IMR-90 (cell line): ENCODE measurements around the gene CLDN4. TPM values are rescaled to one million over a fixed set of nuclear protein-coding genes. Genes with fewer than 3 reads are reported as not detected.

Source experiments
- ATAC-seq: fragments of 200-7000 bp; cut with Tn5 transposase; 2 replicates; pipeline ENCODE4 v1.9.1; 2020; ENCODE audit warnings: low read depth, mild to moderate bottlenecking, moderate library complexity
- BruUV-seq: library from RNA; stranded (reverse); fragments of 400-500 nt; replicated peaks from 2 replicates; lab custom pipeline; 2021; lab: Mats Ljungman, UMichigan
- CTCF ChIA-PET: fragments of 300-600 bp; formaldehyde crosslinking; extraction: SDS; loops from one replicate; lab custom pipeline; 2021; ENCODE audit warnings: antibody characterized with exemption; lab: Yijun Ruan, JAX
- POLR2A ChIA-PET: fragments of 300-600 bp; sonication (Branson Sonifier 250); formaldehyde crosslinking; loops from one replicate; lab custom pipeline; 2022; ENCODE audit warnings: antibody characterized with exemption; ENCODE audit not compliant: unreplicated experiment; lab: Charles Lee
- DNase-seq: peaks from one replicate; pipeline ENCODE4 v3.0.0; 2013
- H2AFZ ChIP-seq: replicated peaks from 2 replicates; pipeline ENCODE3; 2013; ENCODE audit warnings: low read length, mild to moderate bottlenecking; ENCODE audit not compliant: poor library complexity
- H2AK5ac ChIP-seq: 2 replicates; pipeline ENCODE4 v1.6.1; 2013; ENCODE audit warnings: low read depth, low read length, inconsistent platforms
- H2AK9ac ChIP-seq: replicated peaks from 2 replicates; pipeline ENCODE3; 2013; ENCODE audit warnings: mild to moderate bottlenecking, low read depth, low read length, moderate library complexity; ENCODE audit not compliant: poor library complexity
- H2BK120ac ChIP-seq: 2 replicates; pipeline ENCODE4 v1.6.1; 2013; ENCODE audit warnings: low read depth, low read length, inconsistent platforms
- H2BK15ac ChIP-seq: 3 replicates; pipeline ENCODE4 v1.6.1; 2013; ENCODE audit warnings: low read depth, low read length, inconsistent platforms
- H2BK20ac ChIP-seq: 2 replicates; pipeline ENCODE4 v1.6.1; 2013; ENCODE audit warnings: low read depth, mild to moderate bottlenecking, inconsistent platforms, low read length, moderate library complexity
- H2BK5ac ChIP-seq: 2 replicates; pipeline ENCODE4 v1.6.1; 2013; ENCODE audit warnings: mild to moderate bottlenecking, low read depth, low read length, inconsistent platforms; ENCODE audit not compliant: poor library complexity, severe bottlenecking
- H3K14ac ChIP-seq: replicated peaks from 2 replicates; pipeline ENCODE4 v1.6.1; 2013; ENCODE audit warnings: low read depth, low read length, inconsistent platforms
- H3K18ac ChIP-seq: 2 replicates; pipeline ENCODE4 v1.6.1; 2013; ENCODE audit warnings: low read depth, low read length, control low read depth
- H3K23ac ChIP-seq: 2 replicates; pipeline ENCODE4 v1.6.1; 2013; ENCODE audit warnings: low read depth, low read length, inconsistent platforms
- H3K27ac ChIP-seq: 2 replicates; pipeline ENCODE4 v1.5.1; 2013; ENCODE audit warnings: mild to moderate bottlenecking, control low read depth, low read length; ENCODE audit not compliant: insufficient read depth
- H3K27me3 ChIP-seq: 2 replicates; pipeline ENCODE4 v1.6.1; 2013; ENCODE audit warnings: low read length; ENCODE audit not compliant: control insufficient read depth, insufficient read depth
- H3K36me3 ChIP-seq: 2 replicates; pipeline ENCODE4 v1.6.1; 2013; ENCODE audit warnings: low read length, mixed read lengths; ENCODE audit not compliant: control insufficient read depth, insufficient read depth
- H3K4ac ChIP-seq: 2 replicates; pipeline ENCODE4 v1.6.1; 2013; ENCODE audit warnings: low read depth, low read length, inconsistent platforms
- H3K4me1 ChIP-seq: 2 replicates; pipeline ENCODE4 v1.6.1; 2013; ENCODE audit warnings: low read length, mixed read lengths; ENCODE audit not compliant: control insufficient read depth, insufficient read depth
- H3K4me2 ChIP-seq: 2 replicates; pipeline ENCODE4 v1.6.1; 2013; ENCODE audit warnings: low read depth, mild to moderate bottlenecking, control low read depth, low read length, moderate library complexity
- H3K4me3 ChIP-seq: 2 replicates; pipeline ENCODE4 v1.5.1; 2013; ENCODE audit warnings: low read depth, mild to moderate bottlenecking, control low read depth, low read length, moderate library complexity; ENCODE audit not compliant: insufficient read depth
- H3K56ac ChIP-seq: 2 replicates; pipeline ENCODE4 v1.6.1; 2013; ENCODE audit warnings: low read length, inconsistent platforms; ENCODE audit not compliant: insufficient read depth; ENCODE audit errors: extremely low read depth
- H3K79me1 ChIP-seq, 2 experiments: 2 replicates each; pipeline ENCODE4 v1.6.1; 2013; ENCODE audit warnings: low read length in 2 of 2, inconsistent platforms in 1 of 2, low read depth in 1 of 2
- H3K9ac ChIP-seq: 2 replicates; pipeline ENCODE4 v1.6.1; 2013; ENCODE audit warnings: low read depth, low read length, control low read depth
- H3K9me1 ChIP-seq: 2 replicates; pipeline ENCODE4 v1.6.1; 2013; ENCODE audit warnings: low read length, inconsistent platforms; ENCODE audit not compliant: insufficient read depth
- H3K9me3 ChIP-seq: 2 replicates; pipeline ENCODE4 v1.6.1; 2013; ENCODE audit warnings: low read length; ENCODE audit not compliant: control insufficient read depth, insufficient read depth
- H4K20me1 ChIP-seq: 2 replicates; pipeline ENCODE4 v1.6.1; 2013; ENCODE audit warnings: low read length, inconsistent platforms; ENCODE audit not compliant: insufficient read depth
- H4K5ac ChIP-seq: 2 replicates; pipeline ENCODE4 v1.6.1; 2013; ENCODE audit warnings: mild to moderate bottlenecking, low read depth, low read length, control low read depth
- H4K8ac ChIP-seq, 2 experiments: 2 replicates each; pipeline ENCODE4 v1.6.1; 2013; ENCODE audit warnings: low read depth in 2 of 2, low read length in 2 of 2, control low read depth in 1 of 2, inconsistent platforms in 1 of 2
- H4K91ac ChIP-seq: 2 replicates; pipeline ENCODE4 v1.6.1; 2013; ENCODE audit warnings: low read depth, low read length, inconsistent platforms; ENCODE audit not compliant: insufficient read depth
- CEBPB ChIP-seq: IDR thresholded peaks from 2 replicates; pipeline ENCODE4 v1.6.1; 2012; ENCODE audit warnings: low read depth, low read length, improper control_type of control experiment
- CHD1 ChIP-seq: IDR thresholded peaks from 2 replicates; pipeline ENCODE4 v1.6.1; 2012; ENCODE audit warnings: low read depth, low read length, improper control_type of control experiment
- FOS ChIP-seq: fragments of 150-350 bp; IDR thresholded peaks from 2 replicates; pipeline ENCODE4 v1.6.1; 2016; ENCODE audit warnings: low read depth, low read length
- MAZ ChIP-seq: IDR thresholded peaks from 2 replicates; pipeline ENCODE4 v1.6.1; 2012; ENCODE audit warnings: low read depth, mild to moderate bottlenecking, low read length, improper control_type of control experiment, moderate library complexity, borderline replicate concordance
- MXI1 ChIP-seq: IDR thresholded peaks from 2 replicates; pipeline ENCODE4 v1.6.1; 2012; ENCODE audit warnings: low read depth, mild to moderate bottlenecking, low read length, moderate library complexity, borderline replicate concordance
- NFE2L2 ChIP-seq: fragments of 150-350 bp; IDR thresholded peaks from 2 replicates; pipeline ENCODE4 v1.6.1; 2016; ENCODE audit warnings: low read depth, mild to moderate bottlenecking, low read length
- RAD21 ChIP-seq: IDR thresholded peaks from 2 replicates; pipeline ENCODE4 v1.6.1; 2012; ENCODE audit warnings: low read length, improper control_type of control experiment
- RCOR1 ChIP-seq: IDR thresholded peaks from 2 replicates; pipeline ENCODE4 v1.6.1; 2012; ENCODE audit warnings: mild to moderate bottlenecking, low read length, improper control_type of control experiment; ENCODE audit not compliant: insufficient replicate concordance
- RFX5 ChIP-seq: IDR thresholded peaks from 2 replicates; pipeline ENCODE4 v1.8.0; 2012; ENCODE audit warnings: low read depth, mild to moderate bottlenecking, low read length, moderate library complexity
- SMC3 ChIP-seq: fragments of 150-350 bp; IDR thresholded peaks from 2 replicates; pipeline ENCODE4 v1.6.1; 2016; ENCODE audit warnings: low read depth, mild to moderate bottlenecking, antibody characterized with exemption, low read length, moderate library complexity
- WGBS, 2 experiments: methylation state at CpG; one replicate each; pipeline versions ENCODE4 v1.1.5 to v1.1.7; 2013; ENCODE audit warnings: missing lambda C conversion rate in 2 of 2; ENCODE audit not compliant: insufficient read length in 1 of 2; ENCODE audit errors: extremely low coverage in 2 of 2; 5-methylcytosine and 5-hydroxymethylcytosine counted together
- dilution Hi-C: fragments of 300-500 bp; cut with HindIII; formaldehyde crosslinking; loops from one replicate; pipeline ENCODE4 v1.14.3; 2018; ENCODE audit warnings: low sequenced_read_pairs; ENCODE audit not compliant: unreplicated experiment
- in situ Hi-C: fragments of 300-500 bp; cut with MboI; formaldehyde crosslinking; loops from 3 replicates; pipeline ENCODE4 v1.14.3; 2019; ENCODE audit warnings: low sequenced_read_pairs, inconsistent platforms, mixed read lengths
- intact Hi-C: fragments of 100-400 bp; cut with micrococcal nuclease; formaldehyde crosslinking; loops from 2 replicates; pipeline ENCODE4 v1.10.0; 2022
- polyA plus RNA-seq, 3 experiments: library from polyadenylated mRNA; depleted of rRNA; stranded (reverse); fragments of >200 nt; gene quantifications; 2 replicates each; pipeline ENCODE4 v1.2.3, GENCODE V29; 2012; ENCODE audit warnings: low replicate concordance in 1 of 3
- total RNA-seq: library from RNA; depleted of rRNA; stranded (reverse); fragments of >200 nt; gene quantifications from 2 replicates; pipeline ENCODE4 v1.2.3, GENCODE V29; 2012
- TF ChIP-seq, protein P1 (sequence below): conservative IDR thresholded peaks from 2 replicates; pipeline ENCODE4 v1.5.1; 2012; ENCODE audit warnings: mild to moderate bottlenecking, low read depth, low read length, improper control_type of control experiment

The CLDN4 gene
- total and polyA plus RNA-seq, 2 of the 4 experiments (the other 2 are of a cell fraction), result 2.9 to 4.4 TPM

DNA sequence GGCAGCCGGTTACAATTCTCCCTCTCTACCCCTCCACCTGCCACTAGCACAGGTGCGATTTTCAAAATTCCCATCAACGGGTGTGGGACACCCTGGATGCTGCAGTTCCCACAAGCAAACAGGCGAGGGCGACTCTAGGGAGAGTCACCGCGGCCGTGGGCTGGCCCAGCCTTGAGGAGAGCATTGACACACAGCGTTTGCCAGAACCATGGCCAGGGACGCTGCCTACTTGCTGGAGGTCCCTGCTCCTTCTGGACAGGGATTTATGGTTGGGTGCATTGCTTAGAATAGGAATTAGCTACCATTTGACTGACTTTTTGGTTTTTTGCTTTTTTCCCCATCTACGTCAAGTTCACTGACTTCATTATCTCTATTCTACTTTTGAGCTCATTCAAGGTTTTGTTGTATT lies 19.0 kb upstream of the CLDN4 start:
- POLR2A ChIA-PET, result no interaction called here
- H3K27me3 ChIP-seq, result no peaks in the 10 kb centered on the region
- no peak overlapping the region for H4K5ac ChIP-seq
- in situ Hi-C loops, result no loop called here
- H4K20me1 ChIP-seq, result no peaks in the 10 kb centered on the region
- no peak overlapping the region for H2BK15ac ChIP-seq
- peak overlapping the region; percentile 47; the same call in 1 of the 2 replicates for H2BK120ac ChIP-seq
- no TSS peak for BruUV-seq
- H3K27ac ChIP-seq, result no peak overlapping the region
- no peaks in the 10 kb centered on the region for H3K36me3 ChIP-seq
- H2AK9ac ChIP-seq, result peak overlapping the region; percentile 72
- no peak overlapping the region for H2BK5ac ChIP-seq
- no peak overlapping the region for H2BK20ac ChIP-seq
- no peak overlapping the region for H3K4me2 ChIP-seq
- H3K14ac ChIP-seq, result no peak overlapping the region
- no peak overlapping the region for H3K56ac ChIP-seq
- CTCF ChIA-PET, result interaction anchor here (0.6 to 2.2 kb wide), 5 partner anchors 10 to 304 kb away, joined by 3 to 10 read pairs (median 4); partner anchors contain the start of gene METTL27
- TF ChIP-seq SMC3, result peak; percentile 86
- TF ChIP-seq RAD21, result peak; percentile 81
- TF ChIP-seq FOS, result no peak
- no peak for TF ChIP-seq MXI1
- no peak for TF ChIP-seq CHD1
- TF ChIP-seq MAZ, result no peak
- no peak for TF ChIP-seq NFE2L2
- TF ChIP-seq RFX5, result no peak
- no peak for TF ChIP-seq CEBPB
- TF ChIP-seq, protein P1, sequence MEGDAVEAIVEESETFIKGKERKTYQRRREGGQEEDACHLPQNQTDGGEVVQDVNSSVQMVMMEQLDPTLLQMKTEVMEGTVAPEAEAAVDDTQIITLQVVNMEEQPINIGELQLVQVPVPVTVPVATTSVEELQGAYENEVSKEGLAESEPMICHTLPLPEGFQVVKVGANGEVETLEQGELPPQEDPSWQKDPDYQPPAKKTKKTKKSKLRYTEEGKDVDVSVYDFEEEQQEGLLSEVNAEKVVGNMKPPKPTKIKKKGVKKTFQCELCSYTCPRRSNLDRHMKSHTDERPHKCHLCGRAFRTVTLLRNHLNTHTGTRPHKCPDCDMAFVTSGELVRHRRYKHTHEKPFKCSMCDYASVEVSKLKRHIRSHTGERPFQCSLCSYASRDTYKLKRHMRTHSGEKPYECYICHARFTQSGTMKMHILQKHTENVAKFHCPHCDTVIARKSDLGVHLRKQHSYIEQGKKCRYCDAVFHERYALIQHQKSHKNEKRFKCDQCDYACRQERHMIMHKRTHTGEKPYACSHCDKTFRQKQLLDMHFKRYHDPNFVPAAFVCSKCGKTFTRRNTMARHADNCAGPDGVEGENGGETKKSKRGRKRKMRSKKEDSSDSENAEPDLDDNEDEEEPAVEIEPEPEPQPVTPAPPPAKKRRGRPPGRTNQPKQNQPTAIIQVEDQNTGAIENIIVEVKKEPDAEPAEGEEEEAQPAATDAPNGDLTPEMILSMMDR, result peak; percentile 71
- peak; percentile 57 for TF ChIP-seq RCOR1
- no peak overlapping the region for H3K4ac ChIP-seq
- 7% methylated on average over 6 of the region's 11 CpGs; no CpG with 5 or more reads in 1 of the 2 experiments for WGBS, 2 experiments
- no peaks in the 10 kb centered on the region for H3K9me3 ChIP-seq
- peak overlapping the region; percentile 40 for H2AFZ ChIP-seq
- no peak overlapping the region for H2AK5ac ChIP-seq
- H3K18ac ChIP-seq, result no peak overlapping the region
- H4K8ac ChIP-seq, result no peak overlapping the region
- no peak overlapping the region for H3K9ac ChIP-seq
- 0 out of 2 replicates have a peak, but pooled peaks cover 2% of the 10 kb centered on the region for H3K4me1 ChIP-seq
- H4K91ac ChIP-seq, result no peak overlapping the region
- intact Hi-C loops, result loop anchor here (1.0 kb wide), 1 partner anchor 44 kb away; no protein-coding TSS in a partner anchor
- H3K9me1 ChIP-seq, result no peaks in the 10 kb centered on the region
- no peak overlapping the region for H3K23ac ChIP-seq
- H3K4me3 ChIP-seq, result no peak overlapping the region
- ATAC-seq (peak; percentile 93), DNase-seq (peak; percentile 41)
- no peaks in the 10 kb centered on the region for H3K79me1 ChIP-seq
- dilution Hi-C loops, result no loop called here
